Endodermal cell (in vitro differentiated cells): ENCODE results near the gene ETDC. TPM values are rescaled to one million over a fixed set of nuclear protein-coding genes. Genes with fewer than 3 reads are reported as not detected.

Source experiments
- DNase-seq: peaks from one replicate; pipeline ENCODE4 v3.0.0-alpha.2; 2017
- H3K27ac ChIP-seq: 2 replicates; pipeline ENCODE4 v1.5.1; 2013; ENCODE audit warnings: mild to moderate bottlenecking, low read depth, low read length, moderate library complexity
- H3K27me3 ChIP-seq: 2 replicates; pipeline ENCODE4 v1.6.1; 2013; ENCODE audit warnings: mild to moderate bottlenecking, low read length, moderate library complexity; ENCODE audit not compliant: insufficient read depth, control insufficient read depth, poor library complexity, severe bottlenecking
- H3K36me3 ChIP-seq: 2 replicates; pipeline ENCODE4 v1.7.0; 2013; ENCODE audit warnings: mild to moderate bottlenecking, low read length, moderate library complexity; ENCODE audit not compliant: control insufficient read depth, insufficient read depth
- H3K4me1 ChIP-seq: one replicate; pipeline ENCODE4 v1.7.0; 2013; ENCODE audit warnings: low read length; ENCODE audit not compliant: control insufficient read depth, insufficient read depth
- H3K4me3 ChIP-seq: 2 replicates; pipeline ENCODE4 v1.5.1; 2013; ENCODE audit warnings: mild to moderate bottlenecking, low read length, moderate library complexity
- H3K9ac ChIP-seq: 2 replicates; pipeline ENCODE4 v1.6.1; 2013; ENCODE audit warnings: mild to moderate bottlenecking, low read length, moderate library complexity; ENCODE audit not compliant: poor library complexity, severe bottlenecking; ENCODE audit errors: extremely low read depth
- H3K9me3 ChIP-seq: 2 replicates; pipeline ENCODE4 v1.6.1; 2013; ENCODE audit warnings: mild to moderate bottlenecking, low read length, moderate library complexity; ENCODE audit not compliant: control insufficient read depth
- H3K27ac Mint-ChIP-seq: 2 replicates; pipeline ENCODE4 v1.8.0; 2020; ENCODE audit warnings: mixed read lengths
- H3K27me3 Mint-ChIP-seq: 2 replicates; pipeline ENCODE4 v1.8.0; 2021; ENCODE audit warnings: mild to moderate bottlenecking, mixed read lengths; ENCODE audit not compliant: insufficient read depth
- H3K36me3 Mint-ChIP-seq: 2 replicates; pipeline ENCODE4 v1.8.0; 2020; ENCODE audit warnings: low read depth, mixed read lengths
- H3K4me1 Mint-ChIP-seq: 2 replicates; pipeline ENCODE4 v1.8.0; 2020; ENCODE audit warnings: mixed read lengths
- H3K4me3 Mint-ChIP-seq: 2 replicates; pipeline ENCODE4 v1.8.0; 2020; ENCODE audit warnings: mild to moderate bottlenecking, moderate library complexity, mixed read lengths
- H3K9me3 Mint-ChIP-seq: 2 replicates; pipeline ENCODE4 v1.8.0; 2020; ENCODE audit warnings: mild to moderate bottlenecking, mixed read lengths
- WGBS, 2 experiments: methylation state at CpG; one replicate each; pipeline versions ENCODE4 v1.1.5 to v1.1.7; 2013; ENCODE audit warnings: missing lambda C conversion rate in 2 of 2, mixed read lengths in 1 of 2; ENCODE audit not compliant: insufficient coverage in 1 of 2, insufficient read length in 1 of 2; 5-methylcytosine and 5-hydroxymethylcytosine counted together
- total RNA-seq, 2 donors: library from RNA; stranded (reverse); fragmentation: NEBNext Ultra II Directional in 1 of 2; extraction: Animal tissue kit (Norgen Biotek cat#: 25700) in 1 of 2; gene quantifications; 2 replicates in 1 of 2; 3 replicates in 1 of 2; pipeline ENCODE4 v1.2.1, GENCODE V29; 2021
- TF ChIP-seq, protein P1 (sequence below): fragments of 200-600 bp; sonication (generic); conservative IDR thresholded peaks from 2 replicates; pipeline ENCODE4 v1.5.0; 2021; ENCODE audit warnings: antibody characterized with exemption, mild to moderate bottlenecking

Gene ETDC
- total RNA-seq, 2 donors from 2014 or later: not detected

- H3K4me3 Mint-ChIP-seq: no peak overlapping the region
Measured at GRCh38 chrX:135273162-135273561, 36.1 kb upstream of the ETDC start.

GRCh38 chrX:135275973-135276372 lies 33.3 kb upstream of the ETDC start:
- peaks cover 56% of the 10 kb centered on the region for H3K9me3 Mint-ChIP-seq

More at GRCh38 chrX:135273162-135273561, 36.1 kb upstream of the ETDC start:
- Histone ChIP-seq H3K36me3 (no peaks in the 10 kb centered on the region), H3K4me1 (no peaks in the 10 kb centered on the region), H3K9ac (no peak overlapping the region), H3K27ac (no peak overlapping the region), H3K9me3 (no peaks in the 10 kb centered on the region), H3K4me3 (no peak overlapping the region), H3K27me3 (no peaks in the 10 kb centered on the region)
- H3K4me1 Mint-ChIP-seq: peaks cover 1% of the 10 kb centered on the region
- peaks cover 47% of the 10 kb centered on the region for H3K9me3 Mint-ChIP-seq
- TF ChIP-seq, protein P1, sequence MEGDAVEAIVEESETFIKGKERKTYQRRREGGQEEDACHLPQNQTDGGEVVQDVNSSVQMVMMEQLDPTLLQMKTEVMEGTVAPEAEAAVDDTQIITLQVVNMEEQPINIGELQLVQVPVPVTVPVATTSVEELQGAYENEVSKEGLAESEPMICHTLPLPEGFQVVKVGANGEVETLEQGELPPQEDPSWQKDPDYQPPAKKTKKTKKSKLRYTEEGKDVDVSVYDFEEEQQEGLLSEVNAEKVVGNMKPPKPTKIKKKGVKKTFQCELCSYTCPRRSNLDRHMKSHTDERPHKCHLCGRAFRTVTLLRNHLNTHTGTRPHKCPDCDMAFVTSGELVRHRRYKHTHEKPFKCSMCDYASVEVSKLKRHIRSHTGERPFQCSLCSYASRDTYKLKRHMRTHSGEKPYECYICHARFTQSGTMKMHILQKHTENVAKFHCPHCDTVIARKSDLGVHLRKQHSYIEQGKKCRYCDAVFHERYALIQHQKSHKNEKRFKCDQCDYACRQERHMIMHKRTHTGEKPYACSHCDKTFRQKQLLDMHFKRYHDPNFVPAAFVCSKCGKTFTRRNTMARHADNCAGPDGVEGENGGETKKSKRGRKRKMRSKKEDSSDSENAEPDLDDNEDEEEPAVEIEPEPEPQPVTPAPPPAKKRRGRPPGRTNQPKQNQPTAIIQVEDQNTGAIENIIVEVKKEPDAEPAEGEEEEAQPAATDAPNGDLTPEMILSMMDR: no peak
- no peak overlapping the region for H3K27ac Mint-ChIP-seq
- DNase-seq: no peak
- no peaks in the 10 kb centered on the region for H3K27me3 Mint-ChIP-seq
- H3K36me3 Mint-ChIP-seq: no peaks in the 10 kb centered on the region
- 38% methylated on average over 5 of the region's 5 CpGs; no CpG with 5 or more reads in 1 of the 2 experiments for WGBS, 2 experiments

GRCh38 chrX:135287266-135287823 lies 21.9 kb upstream of the ETDC start:
- Mint-ChIP-seq H3K27ac (no peak overlapping the region), H3K27me3 (no peaks in the 10 kb centered on the region), H3K9me3 (peaks cover 91% of the 10 kb centered on the region), H3K4me3 (no peak overlapping the region), H3K4me1 (no peaks in the 10 kb centered on the region), H3K36me3 (peaks cover 41% of the 10 kb centered on the region)
- Histone ChIP-seq H3K4me1 (no peaks in the 10 kb centered on the region), H3K9ac (no peak overlapping the region), H3K4me3 (no peak overlapping the region), H3K36me3 (peaks cover 5% of the 10 kb centered on the region), H3K9me3 (peaks cover 26% of the 10 kb centered on the region), H3K27me3 (no peaks in the 10 kb centered on the region), H3K27ac (no peak overlapping the region)
- no peak for DNase-seq
- TF ChIP-seq, protein P1: no peak
- 100% methylated on average over 2 of the region's 2 CpGs; no CpG with 5 or more reads in 1 of the 2 experiments for WGBS, 2 experiments

More at GRCh38 chrX:135275973-135276372, 33.3 kb upstream of the ETDC start:
- TF ChIP-seq, protein P1: no peak
- Histone ChIP-seq H3K36me3 (no peaks in the 10 kb centered on the region), H3K27me3 (no peaks in the 10 kb centered on the region), H3K27ac (no peak overlapping the region), H3K4me1 (no peaks in the 10 kb centered on the region), H3K9me3 (no peaks in the 10 kb centered on the region), H3K9ac (no peak overlapping the region), H3K4me3 (no peak overlapping the region)
- Mint-ChIP-seq H3K36me3 (no peaks in the 10 kb centered on the region), H3K4me3 (no peak overlapping the region), H3K4me1 (peaks cover 1% of the 10 kb centered on the region), H3K27ac (no peak overlapping the region), H3K27me3 (no peaks in the 10 kb centered on the region)
- no peak for DNase-seq
